BJ (cell line): ENCODE data around the gene MOB3A. TPM values are rescaled to one million over a fixed set of nuclear protein-coding genes. Genes with fewer than 3 reads are reported as not detected.
"Not testable (repeated sequence)": the region's sequence is repeated elsewhere in the genome, so short reads cannot be mapped to it uniquely, and the experiment has no call there.

Source experiments
- CTCF ChIA-PET: fragments of 350-600 bp; formaldehyde crosslinking; extraction: SDS; loops from one replicate; lab custom pipeline; 2021; ENCODE audit warnings: antibody characterized with exemption, inconsistent platforms; lab: Yijun Ruan, JAX
- POLR2A ChIA-PET: fragments of 300-600 bp; sonication (Branson Sonifier 250); formaldehyde crosslinking; extraction: SDS; loops from one replicate; lab custom pipeline; 2021; ENCODE audit warnings: antibody characterized with exemption; lab: Charles Lee
- DNase-seq: peaks from one replicate; pipeline ENCODE4 v3.0.0-alpha.2; 2011; ENCODE audit warnings: low read depth
- H3K27me3 ChIP-seq: 2 replicates; pipeline ENCODE4 v1.6.0; 2011; ENCODE audit warnings: low read length; ENCODE audit not compliant: control insufficient read depth, insufficient read depth
- H3K36me3 ChIP-seq: 2 replicates; pipeline ENCODE4 v1.5.1; 2011; ENCODE audit warnings: low read length; ENCODE audit not compliant: control insufficient read depth, insufficient read depth
- H3K4me3 ChIP-seq: 2 replicates; pipeline ENCODE4 v1.5.1; 2011; ENCODE audit warnings: low read depth, mild to moderate bottlenecking, control low read depth, low read length
- polyA plus RNA-seq: library from polyadenylated mRNA; depleted of rRNA; stranded (reverse); fragments of >200 nt; gene quantifications from 2 replicates; pipeline ENCODE4 v1.2.3, GENCODE V29; 2011
- TF ChIP-seq, protein P1 (sequence below): IDR thresholded peaks from 2 replicates; pipeline ENCODE4 v1.5.1; 2011; ENCODE audit warnings: low read depth, mild to moderate bottlenecking, control low read depth, inconsistent platforms, low read length, moderate library complexity; ENCODE audit not compliant: insufficient read depth

MOB3A gene
- polyA plus RNA-seq, 1 experiment, result 50.5 TPM

DNA sequence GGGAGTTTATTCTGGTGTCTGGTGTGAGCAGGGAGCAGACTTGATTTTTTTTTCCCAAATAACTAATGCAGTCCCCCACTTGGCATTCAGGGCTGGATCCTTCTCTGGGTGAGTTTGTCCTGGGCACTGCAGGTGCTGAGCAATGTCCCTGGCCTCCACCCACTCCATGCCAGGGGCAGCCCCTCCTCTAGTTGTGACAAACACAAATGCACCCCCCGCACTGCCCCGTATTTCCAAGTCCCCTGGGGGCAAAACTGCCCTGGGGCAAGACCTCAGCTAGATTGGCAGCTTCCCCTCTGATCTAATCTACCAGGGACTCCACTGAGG lies 6.4 kb downstream of the MOB3A start:
- POLR2A ChIA-PET, result no interaction called here
- CTCF ChIA-PET, result interaction anchor here (0.6 to 1.1 kb wide), 2 partner anchors 20 to 155 kb away, joined by 3 to 4 read pairs; no protein-coding TSS in a partner anchor
- H3K4me3 ChIP-seq, result no peak overlapping the region
- peaks cover 5% of the 10 kb centered on the region for H3K36me3 ChIP-seq
- TF ChIP-seq, protein P1, sequence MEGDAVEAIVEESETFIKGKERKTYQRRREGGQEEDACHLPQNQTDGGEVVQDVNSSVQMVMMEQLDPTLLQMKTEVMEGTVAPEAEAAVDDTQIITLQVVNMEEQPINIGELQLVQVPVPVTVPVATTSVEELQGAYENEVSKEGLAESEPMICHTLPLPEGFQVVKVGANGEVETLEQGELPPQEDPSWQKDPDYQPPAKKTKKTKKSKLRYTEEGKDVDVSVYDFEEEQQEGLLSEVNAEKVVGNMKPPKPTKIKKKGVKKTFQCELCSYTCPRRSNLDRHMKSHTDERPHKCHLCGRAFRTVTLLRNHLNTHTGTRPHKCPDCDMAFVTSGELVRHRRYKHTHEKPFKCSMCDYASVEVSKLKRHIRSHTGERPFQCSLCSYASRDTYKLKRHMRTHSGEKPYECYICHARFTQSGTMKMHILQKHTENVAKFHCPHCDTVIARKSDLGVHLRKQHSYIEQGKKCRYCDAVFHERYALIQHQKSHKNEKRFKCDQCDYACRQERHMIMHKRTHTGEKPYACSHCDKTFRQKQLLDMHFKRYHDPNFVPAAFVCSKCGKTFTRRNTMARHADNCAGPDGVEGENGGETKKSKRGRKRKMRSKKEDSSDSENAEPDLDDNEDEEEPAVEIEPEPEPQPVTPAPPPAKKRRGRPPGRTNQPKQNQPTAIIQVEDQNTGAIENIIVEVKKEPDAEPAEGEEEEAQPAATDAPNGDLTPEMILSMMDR, result no peak
- no peaks in the 10 kb centered on the region for H3K27me3 ChIP-seq
- DNase-seq, result no peak

GRCh38 chr19:2089001-2089711 lies 7.0 kb downstream of the MOB3A start:
- H3K36me3 ChIP-seq, result peaks cover 5% of the 10 kb centered on the region
- no peak overlapping the region for H3K4me3 ChIP-seq
- ChIA-PET POLR2A (no interaction called here), CTCF (interaction anchor here (0.6 to 1.3 kb wide), 3 partner anchors 19 to 156 kb away, joined by 3 to 4 read pairs (median 4); no protein-coding TSS in a partner anchor)
- no peak for DNase-seq
- TF ChIP-seq, protein P1, result no peak
- H3K27me3 ChIP-seq, result no peaks in the 10 kb centered on the region

DNA sequence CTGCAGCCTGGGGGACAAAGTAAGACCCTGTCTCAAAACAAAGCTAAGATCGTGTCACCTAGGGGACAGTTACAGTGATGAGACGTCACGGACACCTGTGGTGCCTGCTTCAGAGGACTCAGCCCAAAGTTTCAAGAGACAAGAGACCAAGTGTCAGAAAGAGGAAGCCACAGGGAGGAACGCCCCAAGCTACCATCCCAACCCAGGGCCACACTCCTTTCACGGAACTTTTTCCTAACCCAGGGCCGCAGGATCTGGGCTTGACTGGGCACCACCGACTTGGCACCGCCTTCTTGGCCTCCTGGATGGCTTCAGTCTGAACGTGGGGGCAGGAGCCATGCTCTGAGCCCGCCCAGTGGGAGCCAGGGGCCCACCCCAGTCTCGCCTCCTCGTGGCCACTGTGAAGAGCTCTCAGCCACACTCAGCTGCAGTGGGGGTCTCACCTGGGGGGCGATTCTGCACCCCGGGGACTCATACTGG lies 8.5 kb downstream of the MOB3A start:
- Histone ChIP-seq H3K36me3 (peaks cover 9% of the 10 kb centered on the region), H3K4me3 (no peak overlapping the region), H3K27me3 (no peaks in the 10 kb centered on the region)
- CTCF ChIA-PET, result interaction anchor here (0.8 to 1.6 kb wide), 4 partner anchors 18 to 158 kb away, joined by 3 to 6 read pairs (median 4); no protein-coding TSS in a partner anchor
- DNase-seq, result no peak
- POLR2A ChIA-PET, result no interaction called here
- TF ChIP-seq, protein P1, result no peak

DNA sequence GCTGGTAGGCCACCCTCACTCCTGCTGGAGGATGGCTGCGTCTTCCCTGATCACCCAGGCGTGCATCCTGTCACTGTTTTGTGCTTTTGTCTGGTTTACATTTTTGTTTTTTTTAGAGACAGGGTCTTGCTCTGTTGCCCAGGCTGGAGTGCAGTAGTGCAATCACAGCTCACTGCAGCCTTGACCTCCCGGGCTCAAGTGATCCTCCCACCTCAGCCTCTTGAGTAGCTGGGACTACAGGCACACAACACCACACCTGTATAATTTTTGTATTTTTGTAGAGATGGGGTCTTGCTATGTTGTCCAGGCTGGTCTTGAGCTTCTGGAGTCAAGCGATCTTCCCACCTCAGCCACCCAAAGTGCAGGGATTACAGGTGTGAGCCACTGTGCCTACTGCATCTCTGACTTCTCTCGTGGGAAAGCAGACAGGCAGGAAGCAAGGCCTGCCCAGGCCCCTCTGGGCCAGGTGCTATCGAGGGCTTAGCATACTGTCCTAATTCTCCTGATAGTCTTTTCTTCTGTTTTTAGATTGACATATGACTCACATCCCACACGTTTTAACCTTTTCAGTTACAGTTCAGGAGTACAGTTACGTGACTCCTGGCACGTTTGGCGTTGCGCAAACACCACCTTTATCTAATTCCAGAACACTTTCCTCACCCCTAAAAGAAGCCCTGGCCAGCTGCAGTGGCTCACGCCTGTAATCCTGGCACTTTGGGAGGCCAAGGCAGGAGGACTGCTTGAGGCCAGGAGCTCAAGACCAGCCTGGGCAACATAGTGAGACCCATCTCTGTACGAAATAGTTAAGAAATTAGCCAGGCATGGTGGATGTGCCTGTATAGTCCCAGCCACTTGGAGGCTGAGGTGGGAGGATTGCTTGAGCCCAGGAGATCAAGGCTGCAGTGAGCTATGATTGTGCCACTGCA lies 9.2 kb downstream of the MOB3A start:
- CTCF ChIA-PET, result interaction anchor here (0.8 to 1.6 kb wide), 4 partner anchors 17 to 157 kb away, joined by 3 to 6 read pairs (median 4); no protein-coding TSS in a partner anchor
- H3K4me3 ChIP-seq, H3K36me3 ChIP-seq, DNase-seq, H3K27me3 ChIP-seq, POLR2A ChIA-PET: not testable (repeated sequence)

DNA sequence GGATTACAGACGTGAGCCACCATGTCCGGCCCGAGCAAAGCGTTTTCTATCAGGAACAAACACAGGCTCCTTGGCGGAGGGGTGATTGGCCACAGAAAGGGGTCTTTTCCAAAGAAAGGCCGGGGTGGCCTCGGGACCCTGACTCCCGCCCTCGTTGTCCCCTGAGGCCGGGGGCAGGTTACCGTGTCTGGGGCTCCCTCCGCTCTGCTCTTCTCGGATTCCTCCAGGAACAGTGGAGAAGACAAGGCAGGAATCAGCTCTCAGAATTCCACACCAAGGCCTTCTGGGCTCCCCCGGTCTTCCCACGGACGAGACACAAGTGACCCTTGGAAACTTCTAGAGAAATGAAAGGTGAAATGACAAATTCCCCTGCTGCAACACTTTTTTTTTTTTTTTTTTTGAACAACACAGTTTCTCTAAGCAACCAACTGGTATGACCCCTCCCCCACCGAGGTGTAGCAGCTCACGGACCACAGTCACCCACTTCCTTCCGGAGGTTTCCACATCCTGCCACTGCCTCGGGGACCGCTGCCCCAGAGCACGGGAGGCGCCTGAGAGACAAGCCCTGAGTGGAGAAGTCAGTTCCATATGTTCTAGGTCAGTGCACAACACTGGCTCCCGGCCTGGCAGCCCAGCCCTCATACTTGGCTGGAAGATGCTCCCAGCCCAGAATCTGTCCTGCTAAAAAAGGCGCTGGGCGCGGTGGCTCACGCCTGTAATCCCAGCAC lies 11.0 kb downstream of the MOB3A start:
- H3K36me3 ChIP-seq, result peaks cover 8% of the 10 kb centered on the region
- DNase-seq, result no peak
- TF ChIP-seq, protein P1, result no peak
- CTCF ChIA-PET, result interaction anchor here (0.6 to 1.5 kb wide), 2 partner anchors 15 to 16 kb away, joined by 3 to 4 read pairs; no protein-coding TSS in a partner anchor
- no peak overlapping the region for H3K4me3 ChIP-seq
- no peaks in the 10 kb centered on the region for H3K27me3 ChIP-seq
- POLR2A ChIA-PET, result no interaction called here
